ENCODE results near the gene NTSR1. TPM values are rescaled to one million over a fixed set of nuclear protein-coding genes. Genes with fewer than 3 reads are reported as not detected.

Gene NTSR1
- total RNA-seq, 1 donor from 2014 or later = not detected

- no peak for DNase-seq
- no peak for TF ChIP-seq CTCF (IDR thresholded peaks at IDR 0.05)
- Mint-ChIP-seq H3K9me3 (peaks cover 5% of the 10 kb centered on the region), H3K27ac (no peak overlapping the region), H3K36me3 (ENCODE audit: low read depth) (no peaks in the 10 kb centered on the region), H3K27me3 (peaks cover 17% of the 10 kb centered on the region), H3K4me1 (no peaks in the 10 kb centered on the region), H3K4me3 (no peak overlapping the region)
- ATAC-seq (ENCODE audit: low read depth) = no peak
- ChIA-PET POLR2A (no interaction called here), CTCF (no interaction called here)
- intact Hi-C loops (cut with micrococcal nuclease) = loop anchor here (10.0 kb wide), 1 partner anchor 58 kb away; no protein-coding TSS in a partner anchor
Measured at GRCh38 chr20:62752671-62753501, 44.2 kb downstream of the NTSR1 start.

DNA sequence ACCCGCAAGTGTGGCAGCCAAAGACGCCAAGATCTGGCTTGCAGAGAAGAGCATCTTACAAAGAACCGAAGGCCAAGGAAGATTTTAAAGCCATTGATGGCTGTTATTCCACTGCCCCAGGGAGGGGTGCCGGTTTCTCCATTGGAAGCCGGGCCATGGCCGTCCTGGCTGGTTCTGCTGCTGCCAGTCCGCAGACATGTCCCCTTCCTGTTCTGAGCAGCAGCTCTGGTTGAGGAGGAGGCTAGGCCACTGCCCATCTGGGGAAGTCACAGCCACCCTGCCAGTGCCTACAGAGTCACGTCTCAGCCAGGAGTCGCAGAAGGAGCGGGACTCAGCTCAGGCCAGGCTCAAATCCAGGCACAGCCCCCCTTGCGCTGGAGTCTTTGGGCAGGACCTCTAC lies 45.0 kb downstream of the NTSR1 start:
- no peaks in the 10 kb centered on the region for H3K36me3 Mint-ChIP-seq (ENCODE audit: low read depth)
- intact Hi-C loops (cut with micrococcal nuclease) = loop anchor here (10.0 kb wide), 1 partner anchor 59 kb away; no protein-coding TSS in a partner anchor
- peaks cover 21% of the 10 kb centered on the region for H3K27me3 Mint-ChIP-seq

DNA sequence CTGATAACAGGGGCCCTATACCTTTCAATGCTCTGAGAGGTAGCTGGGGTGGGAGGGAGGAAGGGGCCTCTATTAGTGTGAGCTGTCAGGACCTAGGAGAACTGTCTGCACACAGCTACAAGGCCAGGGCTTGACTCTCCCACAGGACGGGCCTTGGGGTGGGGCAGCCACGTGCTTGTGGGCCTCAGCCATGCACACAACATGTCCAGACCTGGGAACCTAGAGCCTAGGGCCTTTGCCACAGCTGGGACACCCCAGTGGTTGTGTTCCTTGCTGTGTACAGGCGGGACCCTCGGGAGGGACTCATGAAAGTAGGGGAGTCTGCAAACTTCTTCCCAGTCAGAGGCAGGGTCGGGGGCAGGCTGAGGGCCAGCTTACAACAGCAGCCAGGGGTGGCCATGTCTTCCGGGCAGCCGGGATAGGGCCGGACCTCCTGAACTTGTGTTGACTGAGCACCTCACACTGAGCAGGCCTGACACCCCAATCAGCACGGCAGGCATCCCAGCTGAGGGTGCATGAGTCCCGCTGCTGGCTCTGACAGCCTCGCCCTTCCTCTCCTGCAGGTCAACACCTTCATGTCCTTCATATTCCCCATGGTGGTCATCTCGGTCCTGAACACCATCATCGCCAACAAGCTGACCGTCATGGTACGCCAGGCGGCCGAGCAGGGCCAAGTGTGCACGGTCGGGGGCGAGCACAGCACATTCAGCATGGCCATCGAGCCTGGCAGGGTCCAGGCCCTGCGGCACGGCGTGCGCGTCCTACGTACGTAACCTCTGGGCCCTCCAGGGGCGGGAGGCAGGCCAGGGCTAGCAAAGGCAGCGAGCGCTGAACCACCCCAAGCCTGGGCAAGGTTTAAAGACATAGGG lies 45.7 kb downstream of the NTSR1 start:
- H3K9me3 Mint-ChIP-seq = no peaks in the 10 kb centered on the region
- no peak for ATAC-seq (ENCODE audit: low read depth)
- intact Hi-C loops (cut with micrococcal nuclease) = loop anchor here (10.0 kb wide), 1 partner anchor 60 kb away; no protein-coding TSS in a partner anchor
- H3K36me3 Mint-ChIP-seq (ENCODE audit: low read depth) = no peaks in the 10 kb centered on the region
- H3K27ac Mint-ChIP-seq = no peak overlapping the region
- ChIA-PET CTCF (no interaction called here), POLR2A (no interaction called here)
- H3K27me3 Mint-ChIP-seq = peaks cover 24% of the 10 kb centered on the region
- no peak for TF ChIP-seq CTCF (IDR thresholded peaks at IDR 0.05)
- H3K4me1 Mint-ChIP-seq = no peaks in the 10 kb centered on the region
- no peak overlapping the region for H3K4me3 Mint-ChIP-seq
- no peak for DNase-seq

More for the DNA sequence above, 45.0 kb downstream of the NTSR1 start:
- peaks cover under 1% of the 10 kb centered on the region for H3K9me3 Mint-ChIP-seq
- CTCF ChIA-PET = no interaction called here
- H3K27ac Mint-ChIP-seq = no peak overlapping the region
- no peaks in the 10 kb centered on the region for H3K4me1 Mint-ChIP-seq
- ATAC-seq (ENCODE audit: low read depth) (no peak), DNase-seq (no peak)
- POLR2A ChIA-PET = no interaction called here
- no peak for TF ChIP-seq CTCF (IDR thresholded peaks at IDR 0.05)
- H3K4me3 Mint-ChIP-seq = no peak overlapping the region

GRCh38 chr20:62754991-62755356 lies 46.3 kb downstream of the NTSR1 start:
- intact Hi-C loops (cut with micrococcal nuclease) = loop anchor here (10.0 kb wide), 1 partner anchor 60 kb away; no protein-coding TSS in a partner anchor
- ChIA-PET POLR2A (no interaction called here), CTCF (no interaction called here)
- no peak overlapping the region for H3K4me3 Mint-ChIP-seq
- H3K36me3 Mint-ChIP-seq (ENCODE audit: low read depth) = no peaks in the 10 kb centered on the region
- H3K27me3 Mint-ChIP-seq = peaks cover 24% of the 10 kb centered on the region
- ATAC-seq (ENCODE audit: low read depth) (no peak), DNase-seq (no peak)
- no peaks in the 10 kb centered on the region for H3K9me3 Mint-ChIP-seq
- no peak overlapping the region for H3K27ac Mint-ChIP-seq
- H3K4me1 Mint-ChIP-seq = no peaks in the 10 kb centered on the region
- no peak for TF ChIP-seq CTCF (IDR thresholded peaks at IDR 0.05)
